Left cardiac atrium (tissue), 4 donors: ENCODE results near the gene SH3RF1. TPM values are rescaled to one million over a fixed set of nuclear protein-coding genes. Genes with fewer than 3 reads are reported as not detected.
A peak's percentile ranks its signal among the peaks of the same experiment; 100 is the strongest.
"Not testable (repeated sequence)": the region's sequence is repeated elsewhere in the genome, so short reads cannot be mapped to it uniquely, and the experiment has no call there.

Experiments
- ATAC-seq, 2 donors: fragments of 200-7000 bp; cut with Tn5 transposase; one replicate each; pipeline ENCODE4 v1.9.1; 2020; ENCODE audit warnings: mild to moderate bottlenecking in 2 of 2, moderate library complexity in 2 of 2
- DNase-seq: peaks from one replicate; pipeline ENCODE4 v3.0.0-alpha.2; 2020
- intact Hi-C, 2 donors: fragments of 100-400 bp; cut with DNase I; formaldehyde crosslinking; loops; one replicate each; pipeline versions ENCODE4 v1.14.1 to v1.15.1; 2022 to 2023
- long read RNA-seq: library from polyadenylated mRNA; unstranded; transcript quantifications from one replicate; pipeline ENCODE4 v2.0.0, GENCODE V29; 2021
- total RNA-seq, 2 donors: library from RNA; stranded (reverse); fragmentation: NEBNext Ultra II Directional; extraction: Animal tissue kit (Norgen Biotek cat#: 25700); gene quantifications; one replicate each; pipeline ENCODE4 v1.2.1, GENCODE V29; 2021
- donor health status: DM: no; HTN: yes; CAD: no.
- donor health status: DM: no; HTN: yes; CAD: no; lungs with severe emphysema.
- donor health status: DM: yes; HTN: yes; CAD: no.
- donor health status: Dilated cardiomyopathy.

SH3RF1 gene
- total RNA-seq: 10 to 100 TPM in 1 of 2 donors, 1 to 10 TPM in 1; 8.7 to 12.8 TPM
- long read RNA-seq, full-length matches to known transcripts: 4 of 10 reads
- long read RNA-seq, partial matches to known transcripts: 3 of 10 reads
- long read RNA-seq, other reads (novel, unspliced or antisense): 3 of 10 reads

DNA sequence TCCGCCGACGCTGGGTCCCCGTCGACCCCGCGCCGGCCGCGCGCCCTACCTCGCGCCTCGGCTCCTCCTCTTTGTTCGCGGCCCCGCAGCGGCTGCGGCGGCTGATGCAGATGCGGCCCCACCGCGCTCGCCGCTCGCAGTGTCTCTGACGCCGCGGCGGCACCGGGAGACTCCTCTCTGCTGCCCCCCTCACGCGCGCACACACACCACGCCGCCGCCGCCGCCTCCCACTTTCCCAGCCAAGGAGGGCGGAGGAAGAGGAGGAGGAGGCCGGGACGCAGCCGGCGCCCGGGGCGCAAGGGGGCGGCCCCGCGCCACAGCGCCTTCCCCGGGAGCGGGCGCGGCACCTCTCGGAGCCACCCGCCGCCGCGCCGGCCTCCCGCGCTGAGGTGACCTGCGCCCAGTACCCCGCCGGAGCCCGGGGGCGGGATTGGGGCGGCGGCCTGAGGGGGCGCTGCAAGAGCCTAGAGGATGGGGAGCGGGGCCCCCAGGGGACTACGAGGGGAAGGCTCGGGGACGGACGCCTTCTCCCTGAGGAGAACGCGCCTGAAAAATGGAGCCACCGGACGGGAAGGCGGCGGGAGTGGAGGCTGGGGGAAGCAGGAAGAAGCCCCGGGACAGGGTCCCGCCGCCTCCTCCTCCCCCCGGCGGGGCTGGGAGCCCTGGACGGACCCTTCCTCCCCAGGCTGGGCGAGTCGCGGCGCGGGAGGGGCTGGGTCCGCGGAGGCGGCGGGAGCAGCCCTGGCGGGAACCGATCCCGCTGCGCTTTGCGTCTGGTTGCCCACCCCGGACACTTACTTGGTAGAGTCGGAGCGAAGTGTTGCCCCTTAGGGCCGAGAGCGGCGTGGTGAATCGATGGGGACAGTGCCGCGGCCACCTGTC, at the start of gene SH3RF1:
TSS of gene SH3RF1 (minus strand) at position 147 of the 882 bp plus-strand sequence. CDS start 1,744 bp downstream, outside the sequence.
- peak; percentile 91 for DNase-seq
- peak; percentile 96 for ATAC-seq
- intact Hi-C loops: loop anchor here in 1 of 2 donors (10.0 kb wide), 1 partner anchor 246 kb away; no protein-coding TSS in a partner anchor

- no peak for DNase-seq
- intact Hi-C loops: no loop called here
- ATAC-seq: peak in 1 of 2 donors; percentile 79
Measured at GRCh38 chr4:169315530-169316343, 45.0 kb upstream of the SH3RF1 start.

GRCh38 chr4:169314906-169315305, 44.1 kb upstream of the SH3RF1 start:
- peak; percentile 71 for DNase-seq
- intact Hi-C loops: no loop called here
- peak; percentile 72 to 73 for ATAC-seq

GRCh38 chr4:169313732-169314131, 43.0 kb upstream of the SH3RF1 start:
- intact Hi-C loops: no loop called here
- no peak for DNase-seq
- no peak for ATAC-seq

- DNase-seq: no peak
- intact Hi-C loops: no loop called here
- ATAC-seq: no peak
Measured at GRCh38 chr4:169312690-169313422, 42.1 kb upstream of the SH3RF1 start.

- no peak for DNase-seq
- intact Hi-C loops: no loop called here
- ATAC-seq: peak; percentile 67 to 75
Measured at GRCh38 chr4:169311643-169312365, 41.0 kb upstream of the SH3RF1 start.

- ATAC-seq (no peak), DNase-seq (no peak)
- intact Hi-C loops: no loop called here
Measured at GRCh38 chr4:169309326-169309967, 38.7 kb upstream of the SH3RF1 start.

DNA sequence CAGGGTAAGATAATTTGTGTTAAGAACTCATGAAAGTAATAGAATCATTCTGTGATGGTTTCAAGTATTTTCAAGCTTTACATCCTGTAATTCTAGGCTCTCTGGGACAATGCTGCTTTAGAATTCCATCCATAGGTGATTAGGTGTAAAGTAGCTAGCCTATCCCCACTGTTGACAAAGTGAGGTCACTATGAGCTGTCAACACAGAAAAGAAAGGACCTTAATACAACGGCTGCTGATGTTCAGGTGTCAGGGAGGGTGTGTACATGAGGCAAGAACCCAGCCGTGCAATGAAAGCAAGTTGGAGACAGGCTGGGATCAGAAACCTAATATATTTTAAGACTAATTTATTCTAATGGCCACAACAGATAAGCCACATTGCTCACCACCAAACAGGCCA, 36.8 kb upstream of the SH3RF1 start:
- ATAC-seq (no peak), DNase-seq (no peak)
- intact Hi-C loops: no loop called here

GRCh38 chr4:169305651-169306050, 34.9 kb upstream of the SH3RF1 start:
- peak; percentile 78 to 89 for ATAC-seq
- DNase-seq: no peak

GRCh38 chr4:169305173-169305572, 34.4 kb upstream of the SH3RF1 start:
- DNase-seq: no peak
- ATAC-seq: no peak
- intact Hi-C loops: no loop called here

More at GRCh38 chr4:169305651-169306050, 34.9 kb upstream of the SH3RF1 start:
- intact Hi-C loops: no loop called here

DNA sequence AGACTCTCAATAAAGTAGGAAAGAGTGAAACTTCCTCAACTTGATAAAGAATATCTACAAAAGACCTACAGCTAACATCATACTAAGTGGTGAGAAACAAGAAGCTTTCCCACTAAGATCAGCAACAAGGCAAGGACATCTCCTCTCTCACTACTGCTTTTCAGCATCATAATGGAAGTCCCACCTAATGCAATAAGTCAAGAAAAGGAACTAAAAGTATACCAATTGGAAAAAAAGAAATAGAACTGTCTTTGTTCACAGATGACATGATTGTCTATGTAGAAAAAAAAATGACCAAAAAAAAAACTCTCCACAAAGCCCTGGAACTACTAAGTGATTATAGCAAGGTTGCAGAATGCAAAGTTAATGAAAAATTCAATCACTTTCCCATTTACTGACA, 25.1 kb upstream of the SH3RF1 start:
- DNase-seq (no peak), ATAC-seq (no peak)
- intact Hi-C loops: no loop called here

GRCh38 chr4:169293343-169294176, 22.8 kb upstream of the SH3RF1 start:
- DNase-seq (no peak), ATAC-seq (no peak)
- intact Hi-C loops: no loop called here

GRCh38 chr4:169287983-169288382, 17.2 kb upstream of the SH3RF1 start:
- intact Hi-C loops, DNase-seq, ATAC-seq: not testable (repeated sequence)

DNA sequence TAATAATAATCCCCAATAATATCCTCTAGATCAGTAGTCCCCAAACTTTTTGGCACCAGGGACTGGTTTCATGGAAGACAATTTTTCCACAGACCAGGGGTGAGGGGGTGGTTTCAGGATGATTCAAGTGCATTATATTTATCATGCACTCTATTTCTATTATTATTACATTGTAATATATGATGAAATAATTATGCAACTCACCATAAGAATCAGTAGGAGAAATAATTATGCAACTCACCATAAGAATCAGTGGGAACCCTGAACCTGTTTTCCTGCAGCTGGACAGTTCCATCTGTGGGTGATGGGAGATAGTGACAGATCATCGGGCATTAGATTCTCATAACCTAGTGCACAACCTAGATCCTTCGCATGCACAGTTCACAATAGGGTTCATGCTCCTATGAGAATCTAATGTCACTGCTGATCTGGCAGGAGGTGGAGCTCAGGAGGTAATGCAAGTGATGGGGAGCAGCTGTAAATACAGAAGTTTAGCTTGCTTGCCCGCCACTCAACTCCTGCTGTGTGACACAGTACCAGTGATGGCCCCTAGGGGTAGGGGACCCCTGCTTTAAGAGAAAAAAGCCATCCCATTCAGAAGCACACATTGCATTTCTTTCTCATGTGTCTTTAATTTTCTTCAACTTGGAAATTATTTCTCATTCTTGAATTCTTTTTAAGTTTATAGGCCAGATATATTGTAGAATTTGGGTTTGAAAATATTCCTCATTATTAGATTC, 16.0 kb upstream of the SH3RF1 start:
- intact Hi-C loops: no loop called here
- no peak for DNase-seq
- ATAC-seq: no peak

GRCh38 chr4:169283114-169283509, 12.4 kb upstream of the SH3RF1 start:
- peak in 1 of 2 donors; percentile 92 for ATAC-seq
- no peak for DNase-seq
- intact Hi-C loops: no loop called here

- DNase-seq (no peak), ATAC-seq (peak in 1 of 2 donors; percentile 28)
- intact Hi-C loops: no loop called here
Measured at GRCh38 chr4:169282429-169283113, 11.8 kb upstream of the SH3RF1 start.
